AG08395 (cell line): ENCODE measurements around the gene PADI4.
"Not testable (repeated sequence)": the region's sequence is repeated elsewhere in the genome, so short reads cannot be mapped to it uniquely, and the experiment has no call there.

Experiments used
- DNase-seq: peaks from one replicate; pipeline ENCODE4 v3.0.0; 2012; ENCODE audit warnings: mixed read lengths, low spot score

PADI4 gene

GRCh38 chr1:17315542-17316130 is 7.6 kb downstream of the PADI4 start:
- no peak for DNase-seq

DNA sequence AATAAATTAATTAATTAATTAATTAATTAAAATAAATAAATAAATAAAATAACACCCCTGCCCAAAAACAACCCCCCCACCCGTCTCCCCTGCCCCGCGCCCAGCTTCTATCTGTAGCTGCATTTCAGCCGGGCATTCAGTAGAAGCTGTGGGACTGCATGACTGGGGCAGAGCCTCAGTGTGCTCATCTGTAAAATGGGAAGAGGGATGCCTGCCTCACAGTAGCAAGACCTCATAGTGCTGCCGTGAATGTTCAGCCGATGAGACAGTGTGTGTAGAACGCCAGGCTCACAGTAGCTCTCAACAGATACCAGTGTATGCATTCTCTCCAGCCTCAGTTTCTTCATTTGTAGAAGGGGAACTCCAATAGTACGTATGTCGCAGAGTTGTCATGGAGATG is 8.7 kb downstream of the PADI4 start:
- DNase-seq = no peak

DNA sequence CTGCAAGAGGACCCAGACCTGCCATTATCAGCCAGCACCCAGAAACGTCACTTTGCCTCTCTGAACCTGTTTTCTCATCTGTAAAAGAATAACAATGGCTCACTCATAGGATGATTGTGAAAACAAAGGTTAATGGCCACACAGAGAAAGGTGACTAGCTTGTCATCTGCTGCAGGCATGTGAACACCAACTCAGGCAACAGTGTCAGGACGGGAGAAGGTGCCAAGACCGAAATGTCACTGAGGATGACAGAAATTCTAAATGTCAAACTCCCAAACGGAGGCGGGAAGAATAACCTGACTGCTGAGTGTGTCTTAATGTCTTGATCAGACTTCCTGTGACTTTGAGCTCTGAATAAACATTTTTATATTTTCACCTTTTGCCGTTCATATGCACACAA is 10.3 kb downstream of the PADI4 start:
- DNase-seq = no peak

DNA sequence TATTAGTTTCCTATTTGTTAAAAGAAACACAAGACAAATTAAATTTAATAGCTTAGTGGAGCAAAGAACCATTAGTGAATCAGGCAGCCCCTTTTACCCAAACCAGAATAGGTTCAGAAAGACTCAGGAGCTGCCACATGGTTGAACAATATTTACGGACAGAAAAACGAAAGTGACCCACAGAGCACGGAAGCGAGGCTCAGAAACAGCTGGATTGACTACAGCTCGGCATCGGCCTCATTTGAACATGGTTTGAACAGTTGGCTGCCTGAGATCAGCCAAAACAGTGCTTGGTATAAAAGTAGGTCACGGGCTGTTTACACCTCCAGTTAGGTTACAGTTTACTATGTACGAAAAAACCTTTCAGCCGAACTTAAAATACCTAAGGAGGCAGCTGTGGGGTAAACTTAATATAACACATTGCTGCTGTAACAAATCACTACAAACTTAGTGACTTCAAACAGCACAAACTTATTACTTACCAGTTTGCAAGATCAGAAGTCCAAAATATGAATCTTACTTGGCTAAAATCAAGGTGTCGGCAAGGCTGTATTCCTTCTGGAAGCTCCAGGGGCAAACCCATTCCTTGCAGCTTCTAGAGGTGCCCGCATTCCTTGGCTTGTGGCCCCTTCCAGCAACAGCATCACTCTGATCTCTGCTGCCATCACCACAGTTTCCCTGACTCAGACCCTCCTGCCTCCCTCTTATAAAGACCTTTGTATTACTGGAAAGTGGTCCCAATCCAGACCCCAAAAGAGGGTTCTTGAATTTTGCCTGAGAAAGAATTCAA is 11.8 kb downstream of the PADI4 start:
- DNase-seq = no peak

DNA sequence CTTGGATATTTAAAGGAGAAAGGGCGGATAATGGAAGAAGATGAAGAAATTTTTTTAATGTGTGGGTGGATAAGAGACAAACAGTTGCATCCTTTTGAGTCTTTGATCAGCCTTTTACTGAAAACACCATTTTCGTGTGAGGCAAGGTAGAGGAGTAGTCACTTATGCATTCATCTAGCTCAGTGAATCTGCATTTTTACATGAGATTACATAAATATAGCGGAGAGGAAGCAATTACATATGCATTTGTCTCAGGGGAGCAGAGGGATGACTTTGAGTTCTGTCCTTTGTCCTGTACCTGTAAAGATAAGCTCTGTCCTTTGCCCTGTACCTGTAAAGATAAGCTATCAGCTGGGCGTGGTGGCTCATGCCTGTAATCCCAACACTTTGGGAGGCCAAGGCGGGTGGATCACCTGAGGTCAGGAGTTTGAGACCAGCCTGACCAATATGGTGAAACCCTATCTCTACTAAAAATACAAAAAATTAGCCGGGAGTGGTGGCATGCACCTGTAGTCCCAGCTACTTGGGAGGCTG is 13.9 kb downstream of the PADI4 start:
- DNase-seq = not testable (repeated sequence)

- no peak for DNase-seq
These were observed 20.9 kb downstream of the PADI4 start for GRCh38 chr1:17328855-17329254.

- no peak for DNase-seq
These were observed 21.6 kb downstream of the PADI4 start for GRCh38 chr1:17329610-17330009.

GRCh38 chr1:17330856-17331255 is 22.9 kb downstream of the PADI4 start:
- DNase-seq = no peak

GRCh38 chr1:17333081-17333480 is 25.1 kb downstream of the PADI4 start:
- no peak for DNase-seq

GRCh38 chr1:17335821-17336710 is 28.1 kb downstream of the PADI4 start:
- peak; percentile 62 for DNase-seq

- DNase-seq = no peak
These were observed 30.9 kb downstream of the PADI4 start for GRCh38 chr1:17338706-17339493.

GRCh38 chr1:17339521-17339920 is 31.5 kb downstream of the PADI4 start:
- no peak for DNase-seq

GRCh38 chr1:17340358-17340757 is 32.4 kb downstream of the PADI4 start:
- no peak for DNase-seq

DNA sequence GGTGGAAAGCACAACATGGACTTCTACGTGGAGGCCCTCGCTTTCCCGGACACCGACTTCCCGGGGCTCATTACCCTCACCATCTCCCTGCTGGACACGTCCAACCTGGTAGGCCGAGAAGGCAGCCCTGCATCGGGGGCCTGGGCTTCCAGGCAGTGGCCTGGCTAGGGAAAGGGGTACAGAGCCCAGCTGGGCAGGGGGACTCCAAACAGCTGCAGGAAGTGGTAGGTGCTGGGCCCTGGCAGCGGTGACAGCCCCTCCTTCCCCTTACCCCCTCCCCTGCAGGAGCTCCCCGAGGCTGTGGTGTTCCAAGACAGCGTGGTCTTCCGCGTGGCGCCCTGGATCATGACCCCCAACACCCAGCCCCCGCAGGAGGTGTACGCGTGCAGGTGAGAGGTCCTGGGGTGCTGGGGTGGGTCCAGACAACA is 34.0 kb downstream of the PADI4 start:
- no peak for DNase-seq

GRCh38 chr1:17345506-17345905 is 37.5 kb downstream of the PADI4 start:
- not testable (repeated sequence) for DNase-seq

DNA sequence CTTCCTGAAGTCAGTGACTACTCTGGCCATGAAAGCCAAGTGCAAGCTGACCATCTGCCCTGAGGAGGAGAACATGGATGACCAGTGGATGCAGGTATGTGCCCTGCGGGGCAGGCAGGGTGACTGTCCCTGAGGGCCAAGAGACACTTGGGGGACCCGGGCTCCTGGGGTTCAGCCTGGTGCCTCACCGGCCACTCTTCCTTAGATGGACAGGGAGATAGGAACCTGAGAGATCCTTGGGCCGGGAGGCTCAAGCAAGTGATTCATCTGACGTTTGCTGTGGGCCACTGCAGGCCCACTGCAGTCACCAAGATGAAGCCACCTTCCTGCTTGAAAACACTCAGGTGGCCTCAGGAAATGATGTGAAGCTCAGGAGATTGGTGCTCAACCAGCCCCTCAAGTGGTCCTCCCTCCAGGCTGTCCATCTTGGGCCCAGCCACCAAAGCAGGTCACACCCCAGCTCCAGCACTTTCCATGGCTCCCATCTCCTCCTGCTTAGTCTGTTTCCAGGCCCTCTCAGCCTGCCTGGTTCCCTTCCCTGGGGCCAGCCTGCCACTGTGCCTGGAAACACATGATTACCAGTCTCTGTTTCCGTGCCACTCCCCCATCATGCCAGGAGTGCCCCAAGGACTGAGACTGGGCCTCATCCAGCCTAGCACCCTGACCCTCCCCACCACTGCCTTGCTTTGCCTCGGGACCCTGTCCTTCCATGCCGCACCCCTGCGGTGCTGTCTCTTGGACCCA is 38.2 kb downstream of the PADI4 start:
- DNase-seq = no peak

DNA sequence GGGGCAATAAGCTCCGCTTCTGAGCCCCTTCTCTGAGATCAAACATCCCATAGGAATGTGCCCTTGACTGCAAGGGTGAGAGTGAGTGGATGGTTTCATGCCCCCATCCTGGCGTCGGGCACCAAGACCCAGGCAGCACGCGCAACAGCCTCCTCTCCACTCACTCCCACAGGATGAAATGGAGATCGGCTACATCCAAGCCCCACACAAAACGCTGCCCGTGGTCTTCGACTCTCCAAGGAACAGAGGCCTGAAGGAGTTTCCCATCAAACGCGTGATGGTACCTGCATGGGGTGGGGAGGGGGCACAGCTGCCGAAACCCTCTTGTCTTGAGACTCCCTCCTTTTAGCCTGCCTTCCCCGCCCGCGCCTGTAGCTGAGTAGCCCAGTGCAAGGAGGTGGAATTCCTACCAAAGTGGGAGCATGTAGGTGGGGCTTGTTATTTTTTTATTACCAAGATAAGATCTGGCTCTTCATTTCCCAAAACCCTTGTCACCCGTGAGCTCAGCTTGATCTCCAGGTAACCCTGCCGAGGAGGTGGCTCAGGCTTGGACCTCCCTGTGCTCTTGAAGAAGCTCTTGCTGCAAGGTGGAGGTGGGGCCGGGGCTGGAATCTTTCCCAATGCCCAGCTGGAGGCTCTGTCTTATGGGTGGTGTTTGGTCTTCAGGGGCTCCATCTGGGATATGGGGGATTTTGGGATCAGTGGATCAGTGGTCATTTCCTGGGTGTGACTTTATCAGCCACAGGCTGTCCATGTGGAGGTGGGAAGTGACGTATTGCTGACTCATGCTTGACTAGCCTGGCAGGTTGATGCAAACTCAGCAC is 40.0 kb downstream of the PADI4 start:
- no peak for DNase-seq

DNA sequence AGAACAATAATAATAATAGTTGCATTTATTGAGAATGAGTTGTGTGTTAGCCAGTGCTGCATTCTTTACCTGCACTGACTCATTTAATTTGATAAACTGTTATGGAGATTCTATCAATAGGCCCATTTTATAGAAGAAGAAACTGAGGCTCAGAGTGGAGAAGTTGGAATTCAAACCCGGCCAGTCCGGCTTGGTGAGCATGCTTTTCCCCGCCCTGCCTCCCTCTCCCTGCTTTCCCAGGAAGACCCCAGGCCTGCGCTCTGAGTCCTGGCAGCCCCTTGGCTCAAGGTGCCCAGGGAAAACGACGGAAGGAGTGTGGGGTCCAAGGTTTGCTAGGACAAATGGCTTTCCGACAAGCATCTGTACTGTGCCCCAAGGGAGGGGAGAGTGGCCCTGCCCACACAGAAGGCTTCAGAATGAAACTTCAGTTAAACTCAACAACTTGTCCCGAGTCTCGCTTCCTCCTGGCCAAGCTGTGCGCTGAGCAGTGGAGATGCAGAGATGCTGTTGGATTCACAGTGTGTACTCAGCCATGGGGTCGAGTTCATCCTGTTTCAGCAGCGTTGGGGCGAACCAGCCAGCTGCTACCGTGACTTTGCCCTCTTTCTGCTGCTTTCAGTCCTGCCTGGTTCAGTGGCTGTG is 40.7 kb downstream of the PADI4 start:
- DNase-seq = no peak

GRCh38 chr1:17350083-17350482 is 42.1 kb downstream of the PADI4 start:
- no peak for DNase-seq
